ENCODE measurements around the gene MRPS18B. TPM values are rescaled to one million over a fixed set of nuclear protein-coding genes. Genes with fewer than 3 reads are reported as not detected.

MRPS18B gene
- total and polyA plus RNA-seq, 2 of the 13 experiments (the other 11 are each of a cell fraction or from before 2014, with no cell fraction given): 125 to 131 TPM

- no peak for TF ChIP-seq ZNF260 (CRISPR knock-in tag; IDR thresholded peaks at IDR 0.05; ENCODE audit: borderline replicate concordance, low read depth)
- TF ChIP-seq ZBTB8A (CRISPR knock-in tag; IDR thresholded peaks at IDR 0.05; ENCODE audit: borderline replicate concordance, low read depth): no peak
- TF ChIP-seq ZBTB46 (CRISPR knock-in tag; IDR thresholded peaks at IDR 0.05; ENCODE audit: borderline replicate concordance): no peak
- peak; percentile 96 for TF ChIP-seq ZNF788 (CRISPR knock-in tag; IDR thresholded peaks at IDR 0.05; ENCODE audit: borderline replicate concordance)
- no peak for TF ChIP-seq PBX2 (CRISPR knock-in tag; IDR thresholded peaks at IDR 0.05)
- TF ChIP-seq SMYD3 (CRISPR knock-in tag; IDR thresholded peaks at IDR 0.05): peak; percentile 54; the same call in 1 of the 2 replicates
- no peak; the same call in 1 of the 2 replicates for TF ChIP-seq THAP7 (CRISPR knock-in tag; IDR thresholded peaks at IDR 0.05)
- TF ChIP-seq CREBL2 (CRISPR knock-in tag; IDR thresholded peaks at IDR 0.05; ENCODE audit: borderline replicate concordance): 0 out of 2 replicates have a peak, but pooled peaks have one; percentile 36
- TF ChIP-seq SNAPC4 (CRISPR knock-in tag; IDR thresholded peaks at IDR 0.05): peak; percentile 70; the same call in 1 of the 2 replicates
- no peak for TF ChIP-seq SP1 (IDR thresholded peaks at IDR 0.05)
- peak; percentile 84 for TF ChIP-seq SP1 (CRISPR knock-in tag; IDR thresholded peaks at IDR 0.05)
- peak; percentile 88; the same call in 1 of the 2 replicates for TF ChIP-seq ZNF230 (CRISPR knock-in tag; IDR thresholded peaks at IDR 0.05)
- TF ChIP-seq ZNF616 (CRISPR knock-in tag; IDR thresholded peaks at IDR 0.05; ENCODE audit: low read depth): peak; percentile 73; the same call in 1 of the 2 replicates
- no peak for TF ChIP-seq ZNF281 (CRISPR knock-in tag; IDR thresholded peaks at IDR 0.05; ENCODE audit: borderline replicate concordance)
- no peak for TF ChIP-seq NFRKB (IDR thresholded peaks at IDR 0.05)
Observed at GRCh38 chr6:30626484-30627366, 9.1 kb downstream of the MRPS18B start, which contains the start of gene ATAT1 (continued).

Data from HepG2 (cell line).